ENCODE results near the gene TP73.

Gene TP73

DNA sequence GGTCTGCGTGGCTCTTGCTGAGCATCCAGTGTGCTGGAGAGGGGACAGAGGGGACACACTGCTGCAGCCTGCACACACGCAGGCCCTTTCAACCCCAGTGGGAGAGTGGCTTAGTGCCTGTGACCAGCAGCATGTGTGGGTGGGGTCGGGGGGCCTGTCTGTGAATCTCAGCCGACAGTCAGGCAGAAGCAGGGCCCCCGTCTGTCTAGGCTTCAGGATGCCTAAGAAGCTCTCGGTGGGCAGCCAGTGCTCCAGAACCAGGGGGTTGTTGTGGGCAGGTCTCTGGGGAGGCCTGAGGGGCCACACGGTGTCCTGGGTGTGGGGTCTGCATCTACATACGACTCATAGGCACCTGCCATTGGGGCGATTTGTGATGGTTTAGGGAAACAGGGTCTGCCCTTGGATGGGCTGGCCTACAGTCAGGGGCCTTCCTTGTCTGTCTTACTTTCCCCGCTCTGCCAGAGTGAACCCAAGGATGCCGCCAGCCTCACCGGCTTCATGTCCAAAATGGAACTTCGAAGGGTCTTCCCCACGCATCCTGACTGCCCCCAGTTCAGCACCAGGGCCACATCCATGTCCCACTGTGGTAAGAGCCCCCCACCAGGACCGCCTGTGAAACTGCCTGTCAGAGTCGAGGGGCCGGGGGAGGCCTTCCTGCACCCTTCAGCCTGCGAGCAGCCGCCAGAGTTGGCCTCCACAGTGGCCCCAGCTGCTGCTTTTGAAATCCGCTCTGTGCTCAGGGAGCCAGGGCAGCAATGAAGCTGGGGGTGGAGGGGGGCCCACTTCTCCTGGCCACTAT lies 101.5 kb downstream of the TP73 start:
- FAIRE-seq (no peak), DNase-seq (ENCODE audit: insufficient read length, low spot score) (no peak)

DNA sequence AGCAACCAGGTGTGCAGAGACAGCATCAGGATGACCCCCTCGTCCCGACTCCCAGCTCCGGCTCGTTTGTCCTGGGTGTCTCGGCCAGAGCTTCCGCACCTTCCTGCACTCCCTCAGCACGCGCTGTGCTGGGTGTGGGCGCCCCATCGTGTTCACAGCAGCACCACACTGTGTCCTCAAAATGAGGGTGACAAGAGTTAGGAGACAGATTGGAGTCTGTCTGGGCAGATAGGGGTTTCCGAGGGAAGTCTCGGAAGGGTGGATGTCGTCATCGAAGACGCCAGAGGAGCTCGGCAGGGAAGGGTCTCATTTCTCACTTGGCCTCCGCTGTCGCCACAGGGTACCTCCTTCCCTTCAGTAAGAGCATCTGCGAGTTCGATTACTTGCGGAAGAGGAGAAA lies 104.1 kb downstream of the TP73 start:
- FAIRE-seq = no peak
- no peak for DNase-seq (ENCODE audit: insufficient read length, low spot score)

DNA sequence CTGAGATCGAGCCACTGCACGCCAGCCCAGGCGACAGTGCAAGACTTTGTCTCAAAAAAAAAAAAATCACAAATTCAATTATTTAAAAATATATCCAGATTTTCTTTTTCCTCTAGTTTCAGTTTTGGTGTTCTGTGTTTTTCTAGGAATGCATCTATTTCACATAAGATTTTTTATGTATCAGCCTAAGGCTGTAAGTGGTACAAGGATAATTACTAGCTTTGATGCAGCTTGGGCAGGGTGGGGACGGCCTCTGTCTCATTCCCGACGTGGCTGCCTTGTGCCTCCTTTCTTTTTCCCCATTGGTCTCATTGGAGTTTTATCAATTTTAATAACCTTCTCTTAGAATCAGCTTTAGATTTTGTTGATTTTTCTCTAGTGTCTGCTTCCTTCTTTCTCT lies 106.8 kb downstream of the TP73 start:
- FAIRE-seq (no peak), DNase-seq (ENCODE audit: insufficient read length, low spot score) (no peak)

DNA sequence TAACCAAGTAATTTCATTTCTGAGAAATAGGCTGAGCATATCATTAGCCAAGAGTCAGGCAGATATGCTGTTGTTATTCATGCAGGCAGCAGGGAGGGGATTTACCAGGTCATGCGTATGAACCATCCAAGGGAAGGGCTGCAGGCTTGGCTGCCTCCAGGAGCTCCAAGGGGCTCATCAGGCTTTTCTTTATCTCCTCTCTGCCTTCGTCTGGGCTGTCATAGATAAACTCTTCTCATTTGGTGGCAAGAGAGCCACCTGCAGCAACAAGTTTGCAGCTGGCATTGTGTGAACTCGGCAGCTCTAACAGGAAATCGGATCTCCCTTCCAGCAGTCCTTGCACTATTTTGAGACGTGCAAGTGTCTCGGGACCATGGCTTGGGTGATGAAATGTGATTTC lies 107.5 kb downstream of the TP73 start:
- DNase-seq (ENCODE audit: insufficient read length, low spot score) (no peak), FAIRE-seq (no peak)

DNA sequence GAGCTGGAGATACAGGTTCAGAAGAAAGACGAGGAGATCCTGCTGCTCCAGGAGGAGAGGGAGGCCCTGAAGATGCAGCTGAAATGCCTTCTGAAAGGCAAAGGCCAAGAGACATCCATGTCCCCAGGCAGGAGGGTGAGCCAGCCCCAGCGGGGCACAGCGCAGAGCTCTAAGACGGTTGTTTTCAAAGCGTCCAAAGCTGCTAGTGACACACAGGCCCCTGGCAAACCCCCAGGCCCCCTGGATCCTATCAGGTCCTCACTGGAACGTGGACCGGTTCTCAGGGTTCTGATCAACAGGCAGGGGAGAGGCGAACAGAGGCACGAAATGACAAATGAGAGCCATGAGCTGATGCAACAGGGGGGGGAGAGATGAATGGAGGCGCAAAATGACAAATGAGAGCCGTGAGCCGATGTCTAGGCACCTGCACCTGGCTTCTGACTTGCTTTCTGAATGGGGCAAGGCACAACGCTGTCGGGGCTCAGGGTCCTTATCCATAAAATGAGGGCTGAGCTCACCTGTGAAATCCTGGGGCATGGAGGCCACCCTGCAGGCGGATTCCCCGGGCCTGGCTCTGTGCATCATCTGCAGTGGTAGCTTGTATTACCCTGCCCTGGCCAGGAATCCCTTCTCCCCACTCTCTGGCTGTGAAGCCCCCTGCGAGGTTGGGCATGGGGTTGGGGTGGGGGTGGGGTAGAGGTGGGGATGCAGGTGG lies 109.1 kb downstream of the TP73 start:
- FAIRE-seq = no peak

DNA sequence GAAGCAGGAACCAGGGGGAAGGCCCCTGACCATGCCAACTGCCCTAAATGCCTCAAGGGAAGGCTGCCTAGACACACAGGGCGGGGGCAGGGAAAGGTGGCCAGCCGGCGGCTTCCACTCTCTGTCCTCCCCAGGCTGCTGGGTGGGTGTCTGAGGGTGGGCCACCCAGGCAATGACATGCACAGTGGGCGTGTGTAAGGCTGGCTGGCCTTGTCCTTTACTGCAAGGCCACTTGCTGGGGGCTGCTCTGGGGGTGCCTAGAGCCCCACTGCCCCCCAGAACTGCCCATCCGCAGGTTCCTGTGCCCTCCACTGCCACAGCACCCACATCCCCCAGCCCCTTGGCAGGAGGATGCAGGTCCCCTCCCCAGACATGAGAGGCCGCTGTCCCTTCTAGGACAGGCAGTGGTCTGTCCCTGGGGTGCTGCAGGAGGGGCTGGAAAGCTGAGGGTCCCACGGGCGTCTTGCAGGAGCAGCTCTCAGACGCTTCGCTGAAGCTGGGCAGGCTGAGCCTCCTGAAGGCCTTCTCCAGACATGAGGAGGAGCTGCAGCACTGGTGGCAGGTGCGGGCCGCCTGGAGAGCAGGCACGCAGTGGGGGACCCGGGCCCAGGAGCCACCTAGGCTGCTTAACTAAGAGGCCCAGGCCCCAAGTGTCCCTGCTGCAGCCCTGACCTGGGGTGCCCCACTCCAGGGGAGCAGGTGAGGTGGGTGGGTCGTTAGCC lies 110.0 kb downstream of the TP73 start:
- no peak for FAIRE-seq
- no peak for DNase-seq (ENCODE audit: insufficient read length, low spot score)

More for the DNA sequence above, 109.1 kb downstream of the TP73 start:
- DNase-seq (ENCODE audit: insufficient read length, low spot score) = no peak

DNA sequence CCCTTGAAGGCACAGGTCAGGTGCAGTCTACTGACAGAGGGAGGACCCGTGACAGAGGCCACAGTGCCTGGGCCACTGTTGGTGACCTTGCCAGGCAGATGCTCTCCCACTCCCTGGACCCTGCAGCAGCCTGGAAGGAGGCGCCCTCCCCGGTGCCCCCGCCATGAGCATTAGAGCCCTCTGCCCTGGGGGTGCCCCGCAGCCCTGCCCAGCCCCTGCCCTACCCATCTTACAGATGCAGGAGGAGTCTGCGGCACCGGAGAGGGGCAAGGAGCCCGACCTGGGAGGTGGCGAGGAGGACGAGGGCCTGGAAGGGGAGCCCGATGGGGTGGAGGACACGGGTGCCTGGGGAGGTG lies 110.5 kb downstream of the TP73 start:
- FAIRE-seq (no peak), DNase-seq (ENCODE audit: insufficient read length, low spot score) (no peak)

DNA sequence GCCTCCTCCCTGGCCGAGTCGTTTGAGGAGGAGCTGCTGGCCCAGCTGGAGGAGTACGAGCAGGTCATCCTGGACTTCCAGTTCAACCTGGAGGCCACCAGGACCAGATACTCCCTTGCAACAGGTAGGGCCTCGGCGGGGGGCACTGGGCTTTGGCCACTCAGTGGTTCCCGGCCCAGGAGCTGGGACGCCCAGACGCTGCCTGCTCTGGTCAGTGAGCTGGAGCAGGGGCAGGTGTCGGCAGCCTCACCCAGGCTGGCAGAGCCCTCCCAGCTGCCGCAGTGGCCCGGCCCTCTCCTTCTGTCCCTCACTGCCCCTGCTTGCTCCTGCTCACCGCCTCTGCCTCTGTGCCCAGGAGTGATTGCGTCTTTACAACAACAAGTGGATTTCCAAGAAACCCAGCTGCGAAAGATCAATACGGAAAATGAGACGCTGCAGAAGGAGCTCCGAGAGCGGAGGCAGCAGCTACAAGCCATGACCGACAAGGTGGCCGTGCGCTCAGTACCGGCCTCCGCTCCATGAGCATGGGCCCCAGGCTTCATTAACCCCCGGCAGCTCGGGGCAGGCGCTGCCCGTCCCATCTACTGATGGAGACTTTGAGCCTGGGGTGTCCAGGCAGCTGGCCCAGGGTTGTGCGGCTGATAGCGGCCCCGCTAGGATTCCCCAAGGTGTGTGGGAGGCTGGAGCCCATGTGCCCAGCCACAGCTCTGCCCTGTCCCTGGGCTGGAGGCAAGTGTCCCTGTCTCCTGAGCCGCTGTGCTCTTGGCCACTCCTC lies 111.2 kb downstream of the TP73 start:
- DNase-seq (ENCODE audit: insufficient read length, low spot score) (no peak), FAIRE-seq (no peak)

DNA sequence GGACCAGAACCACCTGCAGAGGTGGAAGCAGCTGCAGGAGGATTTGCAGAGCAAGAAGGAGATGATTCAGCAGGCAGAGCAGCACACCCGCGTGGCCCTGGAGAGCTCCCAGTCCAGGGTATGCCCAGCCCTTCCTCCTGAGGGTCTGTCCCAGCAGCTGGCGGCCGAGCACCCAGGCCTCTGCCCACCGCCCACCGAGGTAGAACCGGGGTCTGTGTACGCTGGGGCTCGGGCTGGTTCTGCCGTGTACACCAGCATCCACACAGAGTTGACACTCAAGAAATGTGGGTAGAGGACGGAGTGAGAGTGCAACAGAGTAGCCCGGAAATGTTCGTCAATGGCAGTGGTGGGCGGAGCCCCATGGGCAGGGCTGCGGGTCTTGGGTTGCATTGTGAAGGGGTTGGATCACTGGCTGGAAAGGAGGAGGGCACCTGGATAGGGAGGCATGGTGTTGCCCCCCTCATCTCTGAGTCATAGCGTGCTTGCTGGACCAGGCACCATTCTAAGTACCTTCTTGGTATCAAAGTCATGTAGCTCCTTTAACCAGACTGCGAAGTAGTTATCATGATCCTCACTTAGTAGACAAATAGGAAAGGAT lies 115.1 kb downstream of the TP73 start:
- DNase-seq (ENCODE audit: insufficient read length, low spot score) (no peak), FAIRE-seq (no peak)

DNA sequence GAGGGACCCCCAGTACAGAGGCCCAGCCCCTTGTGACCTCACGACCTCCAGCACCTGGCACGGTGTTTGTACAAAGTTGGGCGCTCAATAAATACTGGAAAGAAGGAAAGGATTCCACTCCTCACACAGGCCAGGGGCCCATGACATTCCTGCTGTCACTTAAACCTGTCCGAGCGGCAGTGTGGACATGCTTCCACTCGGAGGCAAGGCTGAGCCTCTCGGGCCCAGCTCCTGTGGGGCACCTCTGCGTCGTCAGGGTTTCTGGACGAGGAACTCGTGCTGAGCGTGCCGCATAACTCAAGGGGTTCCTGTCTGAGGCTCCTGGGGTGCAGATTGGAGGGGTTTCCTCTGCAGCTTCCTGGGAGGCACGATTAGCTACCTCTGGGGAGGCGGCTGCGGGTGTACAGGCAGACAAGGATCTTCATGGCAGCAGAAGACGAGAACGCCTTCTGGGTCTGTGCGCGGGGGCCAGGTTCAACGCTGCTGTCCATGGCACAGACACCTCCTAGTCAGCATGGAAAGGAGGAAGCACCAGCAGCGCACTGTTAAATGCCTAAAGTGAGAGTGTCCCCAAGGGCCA lies 116.6 kb downstream of the TP73 start:
- DNase-seq (ENCODE audit: insufficient read length, low spot score) (no peak), FAIRE-seq (no peak)

DNA sequence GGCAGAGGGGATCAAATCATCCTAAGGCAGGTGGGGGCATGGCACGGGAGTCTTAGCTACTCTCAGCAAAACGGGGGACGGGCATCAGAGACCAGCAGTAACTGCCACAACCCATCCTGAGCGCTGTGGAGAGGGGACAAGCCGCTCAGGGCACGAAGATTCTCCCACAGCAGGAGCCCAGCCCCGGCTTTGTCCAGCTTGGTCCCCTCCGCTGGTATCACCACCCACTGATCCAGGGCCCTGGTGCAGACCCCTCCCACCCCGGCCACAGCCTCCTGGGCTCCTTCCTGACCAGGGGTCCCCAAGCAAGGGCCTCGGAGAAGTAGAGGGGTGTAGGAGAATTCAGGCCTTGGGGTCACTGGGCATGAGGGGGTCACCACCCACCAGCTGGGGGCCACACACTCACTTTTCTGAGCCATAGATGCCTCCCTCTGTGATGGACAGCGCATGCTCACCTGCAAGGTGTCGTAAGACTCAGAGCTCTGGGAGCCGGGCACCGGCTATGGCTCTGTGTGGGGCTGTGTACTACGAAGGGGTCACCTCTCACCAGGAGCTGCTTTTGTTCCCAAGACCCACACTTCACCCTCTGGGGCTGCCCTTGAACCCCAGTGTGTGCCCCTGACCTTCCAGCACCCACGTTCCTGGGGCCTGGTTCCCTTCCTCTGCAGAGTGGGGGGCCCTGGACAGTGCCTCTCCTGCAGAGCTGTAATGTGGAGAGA lies 117.9 kb downstream of the TP73 start:
- DNase-seq (ENCODE audit: insufficient read length, low spot score) (no peak), FAIRE-seq (no peak)

DNA sequence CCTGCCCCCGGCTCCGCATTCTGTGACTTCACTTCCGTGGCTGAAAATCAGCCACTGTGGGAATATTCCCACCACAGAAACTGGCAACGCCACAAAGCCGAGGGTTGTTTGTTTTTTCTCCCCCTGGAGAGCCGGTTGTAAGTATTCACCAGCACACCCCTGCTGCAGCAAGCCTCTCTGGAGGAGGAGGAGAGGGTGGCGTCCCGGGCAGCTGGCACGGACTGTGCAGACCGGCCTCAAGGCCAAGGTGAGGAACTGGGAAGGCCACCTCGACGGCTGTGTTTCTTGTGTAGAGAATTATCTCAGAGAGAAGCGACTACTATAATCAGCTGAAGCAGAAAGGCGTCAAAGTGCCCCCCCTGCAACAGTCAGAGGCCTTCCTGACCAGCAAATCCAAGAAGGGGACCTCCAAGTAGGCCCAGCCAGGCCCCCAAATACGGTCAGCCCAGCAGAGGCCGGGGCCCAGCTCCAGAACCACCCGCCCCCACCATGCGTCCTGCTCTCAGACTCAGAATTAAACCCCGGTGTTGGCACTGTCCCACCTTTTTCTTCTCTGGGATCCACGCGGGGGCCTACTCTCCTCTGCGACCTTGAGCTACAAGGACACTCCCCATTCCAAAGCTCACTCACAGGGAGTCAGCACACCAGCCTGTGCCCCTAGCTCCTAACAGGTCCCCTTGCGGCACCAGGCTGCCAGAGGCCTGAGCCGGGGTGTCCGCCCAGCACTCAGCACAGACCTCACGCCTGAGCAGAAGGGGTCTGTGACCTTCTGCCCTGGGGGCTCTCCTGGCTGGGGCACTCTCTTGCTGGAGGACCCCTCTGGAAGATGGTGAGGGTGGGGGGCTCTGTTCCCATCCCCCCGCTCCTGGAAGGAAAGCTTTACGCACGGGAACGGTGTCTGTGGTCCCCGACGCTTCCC lies 119.1 kb downstream of the TP73 start:
- FAIRE-seq = no peak
- no peak for DNase-seq (ENCODE audit: insufficient read length, low spot score)

DNA sequence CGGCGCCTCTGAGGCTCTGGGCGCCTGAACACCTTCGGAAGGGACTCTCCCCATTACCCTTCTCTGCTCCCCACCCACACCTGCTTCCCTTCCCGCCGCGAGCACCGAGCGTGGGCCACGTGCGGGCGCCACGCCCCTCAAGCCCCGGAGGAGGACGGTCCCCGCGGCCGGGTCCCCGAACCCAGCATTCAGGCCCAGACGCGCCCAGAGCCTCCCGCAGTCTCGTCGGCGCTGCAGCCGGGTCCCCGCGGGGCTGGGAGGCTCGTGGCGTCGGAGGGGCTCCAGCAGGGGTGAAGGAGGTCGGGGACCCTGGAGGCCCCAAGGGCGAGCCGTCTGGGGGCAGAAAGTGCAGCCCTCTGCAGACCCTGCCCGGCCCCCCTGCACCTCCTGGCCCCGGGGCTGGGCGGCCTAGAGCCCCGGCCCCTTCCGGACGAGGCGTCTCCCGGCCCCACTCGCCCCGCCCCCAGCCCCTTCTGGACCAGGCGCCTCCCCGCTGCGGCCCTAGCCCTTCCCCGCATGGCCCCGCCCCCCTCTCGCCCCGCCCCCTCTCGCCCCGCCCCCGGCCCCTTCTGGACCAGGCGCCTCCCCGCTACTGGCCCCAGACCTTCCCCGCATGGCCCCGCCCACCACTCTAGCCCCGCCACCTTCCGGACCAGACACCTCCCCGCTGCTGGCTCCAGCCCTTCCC lies 119.9 kb downstream of the TP73 start:
- FAIRE-seq = no peak
- peak; percentile 99 for DNase-seq (ENCODE audit: insufficient read length, low spot score)

DNA sequence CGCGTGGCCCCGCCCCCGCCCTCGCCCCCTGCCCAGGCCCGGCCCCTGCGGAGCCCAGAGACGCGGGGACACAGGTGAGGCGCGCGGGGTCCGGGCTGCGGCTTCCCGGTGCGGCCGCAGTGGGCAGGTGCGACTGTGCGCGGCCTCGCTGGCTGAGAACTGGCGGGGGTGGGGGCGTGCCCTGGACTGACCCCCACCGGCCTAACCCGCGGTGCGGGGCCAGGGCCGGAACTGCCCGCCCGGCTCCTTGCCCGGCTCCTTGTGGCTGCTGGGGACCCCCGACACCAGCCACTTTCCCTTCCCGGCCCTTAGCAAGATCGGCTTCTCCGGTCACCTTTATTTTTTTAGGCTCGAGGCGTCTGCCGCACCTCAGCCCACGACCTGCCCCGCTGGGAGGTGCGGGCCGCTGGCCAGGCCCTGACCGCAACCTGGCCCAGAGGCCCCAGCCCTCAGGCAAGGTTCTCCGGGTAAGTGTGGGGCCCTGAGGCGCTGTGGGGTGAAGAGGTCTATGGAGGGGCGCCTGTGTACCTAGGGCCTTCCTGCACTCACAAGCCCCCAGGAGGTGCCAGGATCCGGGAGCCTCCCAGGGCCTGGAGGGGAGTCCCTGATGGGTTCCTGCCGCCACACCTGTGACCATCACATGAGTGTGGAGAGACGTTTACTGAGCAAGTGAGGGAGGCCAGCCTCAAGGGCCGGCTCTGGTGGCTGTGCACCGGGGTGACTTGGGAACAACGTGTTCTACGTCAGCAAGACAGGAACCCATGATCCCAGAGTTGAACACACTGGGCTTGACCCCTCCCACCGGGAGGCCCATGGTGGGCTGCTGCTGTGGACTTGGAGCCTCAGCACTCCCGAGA lies 120.6 kb downstream of the TP73 start, which contains the start of gene SMIM1:
Gene SMIM1, plus strand, starts transcription at position 35 of the 857 bp plus-strand sequence. CDS start 2,625 bp downstream, outside the sequence.
- DNase-seq (ENCODE audit: insufficient read length, low spot score) = no peak
- no peak for FAIRE-seq

DNA sequence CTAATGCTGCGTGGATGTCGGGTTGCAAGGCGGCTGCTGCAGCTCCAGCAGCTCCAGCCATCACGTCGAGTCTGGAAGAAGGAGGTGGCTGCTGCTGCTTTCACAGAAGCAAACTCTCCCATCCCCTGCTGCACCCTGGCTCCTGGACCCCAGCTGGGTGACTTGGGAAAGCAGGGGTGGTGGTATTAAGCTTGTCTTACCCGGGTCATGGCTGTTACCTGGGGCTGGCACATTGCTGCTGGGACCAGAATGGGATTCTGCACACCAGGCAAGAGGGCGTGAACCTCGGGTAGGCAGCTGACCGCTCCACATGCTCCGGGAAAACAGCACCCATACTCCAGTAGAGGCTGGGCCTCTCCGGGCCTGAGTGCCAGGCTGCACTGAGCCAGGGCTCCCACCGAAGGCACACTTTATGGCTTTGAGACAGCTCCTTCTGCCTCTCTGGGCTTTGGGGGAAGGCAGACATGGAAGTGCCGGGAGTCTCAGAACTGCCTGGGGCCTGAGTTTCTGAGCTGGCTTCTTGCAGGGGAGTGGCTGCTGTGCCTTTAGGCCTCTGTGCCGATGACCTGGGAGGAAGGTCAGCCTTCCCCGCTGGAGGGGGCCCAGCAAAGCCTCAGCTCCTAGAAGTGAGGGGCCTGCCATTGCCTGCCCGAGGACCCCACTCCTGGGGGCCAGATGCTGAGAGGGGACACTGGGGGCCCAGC lies 121.4 kb downstream of the TP73 start:
- FAIRE-seq = no peak

DNA sequence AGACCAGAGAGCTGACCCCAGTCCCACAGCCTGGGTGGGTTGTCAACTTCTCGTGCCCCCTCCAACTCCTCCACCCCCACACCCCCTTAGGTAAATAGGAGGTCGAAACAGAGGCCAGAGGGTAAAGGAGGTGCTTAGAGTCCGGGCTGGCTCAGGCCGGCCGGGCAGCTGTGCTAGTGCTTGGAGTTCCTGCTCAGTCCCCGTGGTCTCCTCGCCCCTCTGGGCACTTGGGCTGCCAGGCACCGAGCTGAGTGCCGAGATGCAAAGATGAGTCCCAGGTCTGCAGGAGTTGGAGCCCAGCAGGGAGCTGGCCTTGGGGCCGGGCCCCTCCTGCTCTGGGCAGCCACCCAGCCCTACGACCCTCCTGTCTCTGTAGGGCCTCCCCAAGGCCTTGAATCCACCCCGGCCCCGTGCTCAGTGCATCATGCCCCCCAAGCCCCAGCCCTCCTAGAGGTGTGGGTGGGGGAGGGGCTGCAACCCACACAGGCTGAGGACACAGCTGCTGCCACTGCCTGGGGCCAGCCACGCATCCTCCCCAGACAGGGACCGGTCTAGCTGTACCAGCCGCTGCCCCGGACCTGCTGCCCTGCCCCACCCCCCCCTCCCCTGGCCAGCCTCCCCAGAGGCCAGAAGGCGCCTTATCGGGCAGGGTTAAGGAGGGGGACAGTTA lies 122.1 kb downstream of the TP73 start:
- no peak for DNase-seq (ENCODE audit: insufficient read length, low spot score)
- no peak for FAIRE-seq

More for the DNA sequence above, 121.4 kb downstream of the TP73 start:
- no peak for DNase-seq (ENCODE audit: insufficient read length, low spot score)

Data from GM19239 (cell line).